HepG2 (cell line): ENCODE data around the gene SLC9A9. TPM values are rescaled to one million over a fixed set of nuclear protein-coding genes. Genes with fewer than 3 reads are reported as not detected.

Experiments
- ATAC-seq: fragments of 200-7000 bp; cut with Tn5 transposase; 3 replicates; pipeline ENCODE4 v1.9.1; 2020; ENCODE audit warnings: mild to moderate bottlenecking, moderate library complexity
- BruUV-seq: library from RNA; stranded (reverse); fragments of 400-500 nt; replicated peaks from 2 replicates; lab custom pipeline; 2021; lab: Mats Ljungman, UMichigan
- CTCF ChIA-PET: fragments of 300-600 bp; formaldehyde crosslinking; extraction: SDS; loops from one replicate; lab custom pipeline; 2021; ENCODE audit warnings: low total read pairs, inconsistent platforms, low intra/inter-chr PET ratio; lab: Yijun Ruan, JAX
- POLR2A ChIA-PET: fragments of 350-600 bp; sonication (Branson Sonifier 250); formaldehyde crosslinking; loops from one replicate; lab custom pipeline; 2020; ENCODE audit warnings: antibody characterized with exemption, inconsistent platforms; lab: Yijun Ruan, JAX
- DNase-seq: peaks from one replicate; pipeline ENCODE4 v3.0.0-alpha.2; 2015; ENCODE audit warnings: low spot score
- FAIRE-seq: peaks from 3 replicates; lab custom pipeline; 2011; peaks lifted over from hg19 to GRCh38; lab: Jason Lieb, UNC
- H2AFZ ChIP-seq: one replicate; pipeline ENCODE4 v1.6.1; 2011; ENCODE audit warnings: low read length, inconsistent platforms
- H3K27ac ChIP-seq: fragments of 300-600 bp; 3 replicates; pipeline ENCODE4 v1.8.0; 2011; ENCODE audit warnings: mixed run types, mild to moderate bottlenecking, mixed read lengths, low read length, inconsistent platforms; ENCODE audit not compliant: insufficient read depth; ENCODE audit errors: extremely low read length
- H3K27me3 ChIP-seq, 2 experiments: fragments of 200-600 bp in 1 of 2; 2 replicates in 1 of 2; 3 replicates in 1 of 2; pipeline versions ENCODE4 v1.6.0 to v1.8.0; 2011; ENCODE audit warnings: low read length in 2 of 2, mild to moderate bottlenecking in 2 of 2, moderate library complexity in 2 of 2, inconsistent platforms in 1 of 2; ENCODE audit not compliant: insufficient read depth in 2 of 2, control insufficient read depth in 1 of 2
- H3K36me3 ChIP-seq, 2 experiments: fragments of 200-600 bp in 1 of 2; replicated peaks in 1 of 2; 2 replicates in 1 of 2; 3 replicates in 1 of 2; pipeline versions ENCODE4 v1.5.1 to v1.8.0; 2011; ENCODE audit warnings: low read length in 2 of 2, inconsistent platforms in 1 of 2; ENCODE audit not compliant: insufficient read depth in 2 of 2, control insufficient read depth in 1 of 2
- H3K4me1 ChIP-seq: 2 replicates; pipeline ENCODE4 v1.5.1; 2012; ENCODE audit warnings: low read length, inconsistent platforms; ENCODE audit not compliant: insufficient read depth
- H3K4me2 ChIP-seq: 2 replicates; pipeline ENCODE4 v1.6.0; 2011; ENCODE audit warnings: low read depth, low read length, inconsistent platforms
- H3K4me3 ChIP-seq, 3 experiments: fragments of 200-600 bp in 1 of 3; sonication (generic), shearing (Covaris generic) in 1 of 3; replicated peaks in 1 of 3; 2 replicates each; pipeline ENCODE4 v1.5.1; 2011 to 2016; ENCODE audit warnings: low read length in 3 of 3, inconsistent platforms in 2 of 3, low read depth in 2 of 3, mild to moderate bottlenecking in 2 of 3, control low read depth in 1 of 3, mixed read lengths in 1 of 3; ENCODE audit not compliant: insufficient read depth in 1 of 3
- H3K79me2 ChIP-seq: one replicate; pipeline ENCODE4 v1.6.1; 2011; ENCODE audit warnings: low read length, inconsistent platforms; ENCODE audit not compliant: insufficient read depth
- H3K9ac ChIP-seq: 2 replicates; pipeline ENCODE4 v1.6.0; 2011; ENCODE audit warnings: mild to moderate bottlenecking, low read depth, low read length, inconsistent platforms; ENCODE audit not compliant: insufficient read depth
- H3K9me3 ChIP-seq: 2 replicates; pipeline ENCODE4 v1.5.1; 2012; ENCODE audit warnings: mild to moderate bottlenecking, low read length
- H4K20me1 ChIP-seq: 2 replicates; pipeline ENCODE4 v1.6.0; 2011; ENCODE audit warnings: inconsistent platforms, mild to moderate bottlenecking, low read length, moderate library complexity; ENCODE audit not compliant: insufficient read depth
- AGO2 ChIP-seq: fragments of 200-400 bp; formaldehyde crosslinking; optimal IDR thresholded peaks from 2 replicates; pipeline ENCODE3; 2017; ENCODE audit warnings: mild to moderate bottlenecking, low read depth, low read length, moderate library complexity
- ARNT2 ChIP-seq: sonication (generic); formaldehyde crosslinking; IDR thresholded peaks from 2 replicates; pipeline ENCODE4 v1.8.0; 2022; ENCODE audit warnings: mild to moderate bottlenecking, low read depth, missing genetic modification reagents, moderate library complexity
- ATF4 ChIP-seq, 2 experiments: fragments of 450-650 bp in 1 of 2; sonication (generic) in 1 of 2; formaldehyde crosslinking; IDR thresholded peaks; 2 replicates each; pipeline versions ENCODE4 v1.5.0 to v1.8.0; 2020 to 2022; ENCODE audit warnings: mild to moderate bottlenecking in 1 of 2, missing genetic modification reagents in 1 of 2
- EHMT2 ChIP-seq: fragments of 200-600 bp; sonication (generic); IDR thresholded peaks from 2 replicates; pipeline ENCODE4 v1.7.0; 2017; ENCODE audit warnings: antibody characterized with exemption, low read depth, low read length, borderline replicate concordance
- HDAC6 ChIP-seq: fragments of 200-600 bp; sonication (generic); IDR thresholded peaks from 2 replicates; pipeline ENCODE4 v1.7.0; 2017; ENCODE audit warnings: mild to moderate bottlenecking, antibody characterized with exemption, low read length, low read depth
- PRPF4 ChIP-seq: fragments of 200-400 bp; formaldehyde crosslinking; IDR thresholded peaks from 2 replicates; pipeline ENCODE4 v1.6.1; 2016; ENCODE audit warnings: low read length, low read depth; ENCODE audit not compliant: poor library complexity, severe bottlenecking
- PTBP1 ChIP-seq: fragments of 200-400 bp; formaldehyde crosslinking; IDR thresholded peaks from 2 replicates; pipeline ENCODE4 v1.6.1; 2018; ENCODE audit warnings: low read length, low read depth; ENCODE audit not compliant: poor library complexity, severe bottlenecking
- RBM39 ChIP-seq: fragments of 200-400 bp; formaldehyde crosslinking; IDR thresholded peaks from one replicate; pipeline ENCODE4 v1.6.1; 2018; ENCODE audit warnings: antibody characterized with exemption, mild to moderate bottlenecking, low read depth, low read length; ENCODE audit not compliant: poor library complexity, severe bottlenecking
- SALL2 ChIP-seq: sonication (generic); formaldehyde crosslinking; IDR thresholded peaks from 2 replicates; pipeline ENCODE4 v1.8.1; 2023; ENCODE audit warnings: mild to moderate bottlenecking, missing genetic modification reagents, inconsistent platforms
- SETDB1 ChIP-seq: sonication (generic); formaldehyde crosslinking; IDR thresholded peaks from 2 replicates; pipeline ENCODE4 v1.5.1; 2020; ENCODE audit warnings: missing genetic modification reagents, mild to moderate bottlenecking, borderline replicate concordance
- TBX2 ChIP-seq: sonication (generic); formaldehyde crosslinking; IDR thresholded peaks from 2 replicates; pipeline ENCODE4 v1.5.0; 2020; ENCODE audit warnings: missing genetic modification reagents, mild to moderate bottlenecking, borderline replicate concordance
- TEAD2 ChIP-seq: sonication (generic); formaldehyde crosslinking; IDR thresholded peaks from 2 replicates; pipeline ENCODE4 v1.9.0; 2021; ENCODE audit warnings: missing genetic modification reagents
- TFDP1 ChIP-seq: IDR thresholded peaks from 2 replicates; pipeline ENCODE4 v1.6.1; 2016; ENCODE audit warnings: missing compliant biosample characterization, missing genetic modification reagents, borderline replicate concordance
- ZFYVE20 ChIP-seq: sonication (generic); formaldehyde crosslinking; IDR thresholded peaks from 2 replicates; pipeline ENCODE4 v1.8.0; 2023; ENCODE audit warnings: low read depth, mild to moderate bottlenecking, moderate library complexity, missing genetic modification reagents, borderline replicate concordance
- ZNF451 ChIP-seq: sonication (generic); formaldehyde crosslinking; IDR thresholded peaks from 2 replicates; pipeline ENCODE4 v1.5.0; 2020; ENCODE audit warnings: mild to moderate bottlenecking, missing genetic modification reagents
- ZNF468 ChIP-seq: sonication (generic); formaldehyde crosslinking; IDR thresholded peaks from 2 replicates; pipeline ENCODE4 v1.8.0; 2022; ENCODE audit warnings: mild to moderate bottlenecking, moderate library complexity, missing genetic modification reagents
- ZNF816 ChIP-seq: sonication (generic); formaldehyde crosslinking; IDR thresholded peaks from 2 replicates; pipeline ENCODE4 v1.8.0; 2022; ENCODE audit warnings: missing genetic modification reagents, mild to moderate bottlenecking, borderline replicate concordance
- WGBS: methylation state at CpG from one replicate; pipeline ENCODE4 v1.1.6; 2017; ENCODE audit warnings: low lambda C conversion rate; 5-methylcytosine and 5-hydroxymethylcytosine counted together
- in situ Hi-C: cut with HindIII; loops from 2 replicates; pipeline ENCODE4 v1.10.0; 2017; ENCODE audit warnings: low pct_unique_long_range_greater_than_20kb; ENCODE audit not compliant: extremely low pct_ligation_motif_present
- intact Hi-C: fragments of 100-400 bp; cut with micrococcal nuclease; formaldehyde crosslinking; loops from one replicate; pipeline ENCODE4 v1.10.0; 2022; ENCODE audit not compliant: unreplicated experiment
- polyA plus RNA-seq, 8 experiments: library from polyadenylated mRNA; depleted of rRNA in 3 of 8; stranded (reverse) in 7 of 8; unstranded in 1 of 8; fragments of >200 nt; fragmentation: Illumina TruSeq in 4 of 8; extraction: Trizol in 4 of 8; gene quantifications; 2 replicates each; pipeline versions ENCODE4 v1.2.1 to v1.2.3, GENCODE V29; 2011 to 2016; ENCODE audit warnings: low read depth in 4 of 8, missing spikeins in 1 of 8, mixed read lengths in 1 of 8; ENCODE audit not compliant: insufficient read depth in 1 of 8
- total RNA-seq, 5 experiments: library from RNA; depleted of rRNA; stranded (reverse); fragments of >200 nt; fragmentation: Illumina TruSeq; extraction: Trizol; gene quantifications; 2 replicates each; pipeline ENCODE4 v1.2.3, GENCODE V29; 2016; ENCODE audit warnings: low read depth in 1 of 5
- TF ChIP-seq, protein P1 (sequence below): sonication (generic); formaldehyde crosslinking; IDR thresholded peaks from 2 replicates; pipeline ENCODE4 v1.4.0; 2020; ENCODE audit warnings: missing genetic modification reagents, borderline replicate concordance

The SLC9A9 gene
- total and polyA plus RNA-seq, 2 of the 13 experiments (the other 11 are each of a cell fraction or from before 2014, with no cell fraction given): not detected

GRCh38 chr3:143605233-143605950 lies 242.9 kb downstream of the SLC9A9 start:
- DNase-seq: no peak
- CTCF ChIA-PET: no interaction called here
- FAIRE-seq: no peak
- TF ChIP-seq ZNF451 (CRISPR knock-in tag): no peak
- no peak for TF ChIP-seq SETDB1
- TF ChIP-seq ZNF816: no peak
- no peak for TF ChIP-seq PTBP1
- TF ChIP-seq PRPF4: no peak
- TF ChIP-seq, protein P1, sequence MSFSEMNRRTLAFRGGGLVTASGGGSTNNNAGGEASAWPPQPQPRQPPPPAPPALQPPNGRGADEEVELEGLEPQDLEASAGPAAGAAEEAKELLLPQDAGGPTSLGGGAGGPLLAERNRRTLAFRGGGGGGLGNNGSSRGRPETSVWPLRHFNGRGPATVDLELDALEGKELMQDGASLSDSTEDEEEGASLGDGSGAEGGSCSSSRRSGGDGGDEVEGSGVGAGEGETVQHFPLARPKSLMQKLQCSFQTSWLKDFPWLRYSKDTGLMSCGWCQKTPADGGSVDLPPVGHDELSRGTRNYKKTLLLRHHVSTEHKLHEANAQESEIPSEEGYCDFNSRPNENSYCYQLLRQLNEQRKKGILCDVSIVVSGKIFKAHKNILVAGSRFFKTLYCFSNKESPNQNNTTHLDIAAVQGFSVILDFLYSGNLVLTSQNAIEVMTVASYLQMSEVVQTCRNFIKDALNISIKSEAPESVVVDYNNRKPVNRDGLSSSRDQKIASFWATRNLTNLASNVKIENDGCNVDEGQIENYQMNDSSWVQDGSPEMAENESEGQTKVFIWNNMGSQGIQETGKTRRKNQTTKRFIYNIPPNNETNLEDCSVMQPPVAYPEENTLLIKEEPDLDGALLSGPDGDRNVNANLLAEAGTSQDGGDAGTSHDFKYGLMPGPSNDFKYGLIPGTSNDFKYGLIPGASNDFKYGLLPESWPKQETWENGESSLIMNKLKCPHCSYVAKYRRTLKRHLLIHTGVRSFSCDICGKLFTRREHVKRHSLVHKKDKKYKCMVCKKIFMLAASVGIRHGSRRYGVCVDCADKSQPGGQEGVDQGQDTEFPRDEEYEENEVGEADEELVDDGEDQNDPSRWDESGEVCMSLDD: no peak
- TF ChIP-seq TBX2 (CRISPR knock-in tag): no peak
- no peak for TF ChIP-seq EHMT2
- no peak for TF ChIP-seq RBM39
- no peak for TF ChIP-seq ATF4 (CRISPR knock-in tag; IDR thresholded peaks at IDR 0.05)
- TF ChIP-seq ZNF468 (CRISPR knock-in tag): no peak
- no peak for TF ChIP-seq ARNT2 (CRISPR knock-in tag)
- TF ChIP-seq HDAC6: no peak
- no peak for TF ChIP-seq AGO2
- no peak for TF ChIP-seq TEAD2 (CRISPR knock-in tag)
- TF ChIP-seq SALL2: no peak
- no peak for TF ChIP-seq ZFYVE20 (CRISPR knock-in tag)
- no peak for TF ChIP-seq TFDP1

More at GRCh38 chr3:143605233-143605950, 242.9 kb downstream of the SLC9A9 start:
- BruUV-seq: no TSS peak
- Histone ChIP-seq H4K20me1 (no peaks in the 10 kb centered on the region), H3K36me3 (no peaks in the 10 kb centered on the region), H3K9ac (no peak overlapping the region), H3K27me3 (no peaks in the 10 kb centered on the region), H3K79me2 (no peaks in the 10 kb centered on the region), H2AFZ (no peak overlapping the region), H3K4me2 (no peak overlapping the region), H3K9me3 (no peaks in the 10 kb centered on the region), H3K4me3 (no peak overlapping the region), H3K27ac (no peak overlapping the region), H3K4me1 (no peaks in the 10 kb centered on the region)
- WGBS: 10% methylated on average over 3 of the region's 3 CpGs
- intact Hi-C loops (no loop called here), in situ Hi-C loops (no loop called here)
- POLR2A ChIA-PET: no interaction called here
- no peak for ATAC-seq
